Measurements from ENCODE around the gene HMCN1. TPM values are rescaled to one million over a fixed set of nuclear protein-coding genes. Genes with fewer than 3 reads are reported as not detected.
"Not testable (repeated sequence)": the region's sequence is repeated elsewhere in the genome, so short reads cannot be mapped to it uniquely, and the experiment has no call there.

HMCN1 gene
- total RNA-seq, 2 experiments from 2014 or later, result not detected

DNA sequence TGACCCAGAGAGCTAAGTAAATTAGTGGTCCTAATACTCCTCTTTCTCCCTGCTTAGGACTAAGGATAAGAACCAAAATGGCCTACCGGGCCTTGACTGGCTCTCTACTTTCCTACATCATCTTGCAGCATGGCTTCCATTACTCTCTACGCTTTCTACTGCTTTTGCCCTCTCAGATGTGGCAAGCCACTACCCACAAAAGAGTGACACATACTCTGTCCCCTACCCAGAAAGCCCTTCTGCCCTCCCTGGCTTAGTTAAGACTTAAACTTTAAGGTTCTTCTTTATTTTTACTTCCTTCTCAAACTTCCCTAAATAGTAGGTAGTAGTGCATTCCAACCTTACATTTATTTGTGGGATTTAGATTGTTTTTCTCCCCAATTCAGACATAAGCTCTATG is 412.8 kb downstream of the HMCN1 start:
- ChIA-PET CTCF (no interaction called here), POLR2A (no interaction called here)
- H3K36me3 Mint-ChIP-seq, result no peaks in the 10 kb centered on the region
- H3K4me1 Mint-ChIP-seq (ENCODE audit: low read depth), result no peaks in the 10 kb centered on the region
- H3K27me3 Mint-ChIP-seq, result peaks cover 2% of the 10 kb centered on the region
- intact Hi-C loops (cut with micrococcal nuclease), result no loop called here
- H3K4me3 Mint-ChIP-seq, result no peak overlapping the region
- H3K27ac Mint-ChIP-seq, result no peak overlapping the region
- no peaks in the 10 kb centered on the region for H3K9me3 Mint-ChIP-seq
- DNase-seq, result no peak

DNA sequence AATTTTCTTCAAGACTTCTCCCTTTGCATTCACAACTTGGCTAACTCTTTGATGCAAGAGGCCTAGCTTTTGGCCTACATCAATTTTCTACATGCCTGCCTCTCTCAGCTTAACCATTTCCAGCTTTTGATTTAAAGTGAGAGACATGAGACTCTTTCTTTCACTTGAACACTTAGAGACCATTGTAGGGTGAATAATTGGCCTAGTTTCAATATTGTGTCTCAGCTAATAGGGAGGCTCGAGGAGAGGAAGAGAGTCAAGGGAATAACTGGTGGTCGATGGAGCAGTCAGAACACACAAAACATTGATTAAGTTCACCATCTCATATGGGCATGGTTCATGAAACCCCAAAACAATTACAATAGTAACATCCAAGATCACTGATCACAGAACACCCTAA is 415.4 kb downstream of the HMCN1 start:
- no peak for DNase-seq
- Mint-ChIP-seq H3K4me3 (no peak overlapping the region), H3K27ac (no peak overlapping the region), H3K4me1 (ENCODE audit: low read depth) (no peaks in the 10 kb centered on the region), H3K27me3 (no peaks in the 10 kb centered on the region), H3K9me3 (no peaks in the 10 kb centered on the region), H3K36me3 (no peaks in the 10 kb centered on the region)
- CTCF ChIA-PET, result no interaction called here
- intact Hi-C loops (cut with micrococcal nuclease), result no loop called here
- POLR2A ChIA-PET, result no interaction called here

- CTCF ChIA-PET, result no interaction called here
- H3K27ac Mint-ChIP-seq, result no peak overlapping the region
- H3K4me3 Mint-ChIP-seq, result no peak overlapping the region
- no peaks in the 10 kb centered on the region for H3K36me3 Mint-ChIP-seq
- POLR2A ChIA-PET, result no interaction called here
- intact Hi-C loops (cut with micrococcal nuclease), result loop anchor here (10.0 kb wide), 1 partner anchor 153 kb away; no protein-coding TSS in a partner anchor
- H3K9me3 Mint-ChIP-seq, result no peaks in the 10 kb centered on the region
- DNase-seq, result no peak
- no peaks in the 10 kb centered on the region for H3K4me1 Mint-ChIP-seq (ENCODE audit: low read depth)
- H3K27me3 Mint-ChIP-seq, result no peaks in the 10 kb centered on the region
Measured at GRCh38 chr1:186152227-186152619, 418.0 kb downstream of the HMCN1 start.

GRCh38 chr1:186152620-186153239 is 418.5 kb downstream of the HMCN1 start:
- DNase-seq, result no peak
- intact Hi-C loops (cut with micrococcal nuclease), result loop anchor here (10.0 kb wide), 1 partner anchor 152 kb away; no protein-coding TSS in a partner anchor
- Mint-ChIP-seq H3K27me3 (no peaks in the 10 kb centered on the region), H3K27ac (no peak overlapping the region), H3K4me3 (no peak overlapping the region), H3K9me3 (no peaks in the 10 kb centered on the region), H3K4me1 (ENCODE audit: low read depth) (no peaks in the 10 kb centered on the region), H3K36me3 (no peaks in the 10 kb centered on the region)
- ChIA-PET CTCF (no interaction called here), POLR2A (no interaction called here)

GRCh38 chr1:186154651-186155050 is 420.5 kb downstream of the HMCN1 start:
- intact Hi-C loops (cut with micrococcal nuclease), result loop anchor here (2.0 to 10.0 kb wide), 2 partner anchors 58 to 150 kb away; no protein-coding TSS in a partner anchor
- no peaks in the 10 kb centered on the region for H3K36me3 Mint-ChIP-seq
- no peak overlapping the region for H3K4me3 Mint-ChIP-seq
- H3K27ac Mint-ChIP-seq, result no peak overlapping the region
- peaks cover 2% of the 10 kb centered on the region for H3K9me3 Mint-ChIP-seq
- DNase-seq, result no peak
- ChIA-PET CTCF (no interaction called here), POLR2A (no interaction called here)
- no peaks in the 10 kb centered on the region for H3K27me3 Mint-ChIP-seq
- no peaks in the 10 kb centered on the region for H3K4me1 Mint-ChIP-seq (ENCODE audit: low read depth)

DNA sequence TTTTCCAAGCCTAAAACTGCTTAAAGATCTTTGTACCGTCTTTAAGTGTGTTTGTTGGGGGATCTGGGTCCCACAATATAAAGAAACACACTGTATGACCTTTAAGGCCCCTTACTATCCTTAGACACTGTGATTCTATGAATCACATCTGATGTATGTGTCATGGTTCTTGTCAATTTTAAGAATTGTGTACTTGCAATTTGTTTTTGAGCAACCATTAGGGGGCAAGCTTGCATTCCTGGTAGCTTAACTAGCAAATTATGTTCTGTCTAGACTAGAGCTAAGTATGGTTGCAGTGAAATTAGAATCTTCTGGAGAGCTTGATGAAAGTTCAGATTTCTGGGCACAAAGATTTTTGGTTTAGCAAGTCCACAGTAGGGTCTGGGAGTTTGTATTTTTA is 421.4 kb downstream of the HMCN1 start:
- Mint-ChIP-seq H3K4me1 (ENCODE audit: low read depth) (no peaks in the 10 kb centered on the region), H3K4me3 (no peak overlapping the region), H3K9me3 (peaks cover 2% of the 10 kb centered on the region), H3K27me3 (no peaks in the 10 kb centered on the region), H3K27ac (no peak overlapping the region), H3K36me3 (no peaks in the 10 kb centered on the region)
- no peak for DNase-seq
- intact Hi-C loops (cut with micrococcal nuclease), result loop anchor here (2.0 to 10.0 kb wide), 2 partner anchors 57 to 149 kb away; no protein-coding TSS in a partner anchor
- CTCF ChIA-PET, result no interaction called here
- POLR2A ChIA-PET, result no interaction called here

- CTCF ChIA-PET; H3K27me3 Mint-ChIP-seq; intact Hi-C loops (cut with micrococcal nuclease); H3K9me3 Mint-ChIP-seq; H3K4me1 Mint-ChIP-seq (ENCODE audit: low read depth); H3K4me3 Mint-ChIP-seq; DNase-seq; H3K36me3 Mint-ChIP-seq; H3K27ac Mint-ChIP-seq; POLR2A ChIA-PET: not testable (repeated sequence)
Measured at GRCh38 chr1:186162895-186163294, 428.7 kb downstream of the HMCN1 start.

- no peak for DNase-seq
- Mint-ChIP-seq H3K9me3 (peaks cover 5% of the 10 kb centered on the region), H3K4me3 (no peak overlapping the region), H3K4me1 (ENCODE audit: low read depth) (no peaks in the 10 kb centered on the region), H3K27me3 (peaks cover 9% of the 10 kb centered on the region), H3K36me3 (no peaks in the 10 kb centered on the region), H3K27ac (no peak overlapping the region)
- intact Hi-C loops (cut with micrococcal nuclease), result no loop called here
- ChIA-PET CTCF (no interaction called here), POLR2A (no interaction called here)
Measured at GRCh38 chr1:186164773-186165172, 430.6 kb downstream of the HMCN1 start.

DNA sequence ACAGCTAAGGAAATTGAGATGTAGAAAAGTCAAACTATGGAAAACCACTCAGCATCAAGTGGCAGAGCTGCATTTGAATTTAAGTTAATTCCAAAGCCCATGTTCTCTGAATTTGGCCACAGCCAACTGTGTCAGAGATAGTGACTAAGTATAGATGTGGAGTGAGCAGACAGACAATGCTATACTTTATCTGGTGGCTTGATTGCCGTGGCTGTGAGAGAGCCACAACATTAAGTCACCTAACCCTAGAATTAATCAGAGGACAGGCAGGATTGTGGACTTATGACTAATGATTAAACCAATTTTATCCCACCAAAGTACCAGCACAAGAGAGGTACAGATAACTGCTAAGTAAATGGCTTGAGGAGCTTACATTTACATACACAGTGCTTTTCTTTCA is 431.1 kb downstream of the HMCN1 start:
- H3K4me3 Mint-ChIP-seq, result no peak overlapping the region
- intact Hi-C loops (cut with micrococcal nuclease), result no loop called here
- peaks cover 9% of the 10 kb centered on the region for H3K27me3 Mint-ChIP-seq
- H3K9me3 Mint-ChIP-seq, result peaks cover 5% of the 10 kb centered on the region
- no peaks in the 10 kb centered on the region for H3K36me3 Mint-ChIP-seq
- DNase-seq, result no peak
- no peaks in the 10 kb centered on the region for H3K4me1 Mint-ChIP-seq (ENCODE audit: low read depth)
- no peak overlapping the region for H3K27ac Mint-ChIP-seq
- ChIA-PET POLR2A (no interaction called here), CTCF (no interaction called here)

- Mint-ChIP-seq H3K4me1 (ENCODE audit: low read depth) (no peaks in the 10 kb centered on the region), H3K36me3 (no peaks in the 10 kb centered on the region), H3K27me3 (peaks cover 7% of the 10 kb centered on the region), H3K9me3 (peaks cover 3% of the 10 kb centered on the region), H3K27ac (no peak overlapping the region), H3K4me3 (no peak overlapping the region)
- no peak for DNase-seq
- intact Hi-C loops (cut with micrococcal nuclease), result no loop called here
- CTCF ChIA-PET, result no interaction called here
- POLR2A ChIA-PET, result no interaction called here
Measured at GRCh38 chr1:186167096-186167668, 433.0 kb downstream of the HMCN1 start.

DNA sequence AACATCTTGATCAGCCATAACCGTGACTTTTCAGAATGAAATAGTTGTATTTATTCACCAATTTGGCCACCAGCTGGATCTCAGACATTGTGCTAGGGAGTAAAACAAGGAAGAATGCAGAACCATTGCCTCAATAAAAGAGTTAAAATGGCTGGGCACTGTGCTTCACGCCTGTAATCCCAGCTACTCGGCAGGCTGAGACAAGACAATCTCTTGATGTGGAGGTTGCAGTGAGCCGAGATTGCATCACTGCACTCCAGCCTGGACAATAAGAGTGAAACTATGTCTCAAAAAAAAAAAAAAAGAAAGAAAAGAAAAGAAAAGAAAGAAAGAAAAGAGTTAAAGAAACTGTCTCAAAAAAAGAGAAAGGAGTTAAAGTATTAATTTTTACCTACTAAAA is 441.4 kb downstream of the HMCN1 start:
- Mint-ChIP-seq H3K27me3 (peaks cover 3% of the 10 kb centered on the region), H3K4me1 (ENCODE audit: low read depth) (no peaks in the 10 kb centered on the region), H3K9me3 (no peaks in the 10 kb centered on the region), H3K27ac (no peak overlapping the region), H3K36me3 (no peaks in the 10 kb centered on the region), H3K4me3 (no peak overlapping the region)
- POLR2A ChIA-PET, result no interaction called here
- CTCF ChIA-PET, result no interaction called here
- intact Hi-C loops (cut with micrococcal nuclease), result no loop called here
- no peak for DNase-seq

GRCh38 chr1:186178426-186179043 is 444.3 kb downstream of the HMCN1 start:
- no peak for DNase-seq
- peaks cover 3% of the 10 kb centered on the region for H3K27me3 Mint-ChIP-seq
- H3K36me3 Mint-ChIP-seq, result no peaks in the 10 kb centered on the region
- H3K4me1 Mint-ChIP-seq (ENCODE audit: low read depth), result peaks cover under 1% of the 10 kb centered on the region
- CTCF ChIA-PET, result no interaction called here
- POLR2A ChIA-PET, result interaction anchor here (0.7 kb wide), 1 partner anchor 121 kb away, joined by 3 read pairs; no protein-coding TSS in a partner anchor
- H3K27ac Mint-ChIP-seq, result no peak overlapping the region
- no peak overlapping the region for H3K4me3 Mint-ChIP-seq
- intact Hi-C loops (cut with micrococcal nuclease), result no loop called here
- H3K9me3 Mint-ChIP-seq, result no peaks in the 10 kb centered on the region

DNA sequence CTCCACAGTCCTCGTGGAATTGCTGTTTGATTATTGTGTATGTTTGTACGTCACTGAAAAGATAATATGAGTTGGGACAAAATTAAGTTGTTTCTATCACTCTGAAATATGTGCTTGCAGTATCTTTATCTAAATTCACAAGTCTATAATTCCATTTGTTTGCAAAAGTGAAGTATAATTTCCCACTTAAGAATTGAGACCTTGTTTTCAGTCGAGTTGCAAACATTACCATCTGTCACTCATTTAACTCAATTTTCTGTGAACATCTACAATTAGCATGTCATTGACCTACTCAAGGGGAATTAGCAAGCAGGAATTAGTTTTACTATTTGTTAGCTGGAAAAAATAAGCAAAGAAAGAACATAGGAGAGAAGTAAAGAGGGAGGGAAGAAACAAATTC is 445.0 kb downstream of the HMCN1 start:
- DNase-seq, result no peak

More for the DNA sequence above, 445.0 kb downstream of the HMCN1 start:
- Mint-ChIP-seq H3K4me1 (ENCODE audit: low read depth) (peaks cover 7% of the 10 kb centered on the region), H3K27me3 (peaks cover 3% of the 10 kb centered on the region), H3K27ac (no peak overlapping the region), H3K36me3 (no peaks in the 10 kb centered on the region), H3K9me3 (no peaks in the 10 kb centered on the region), H3K4me3 (no peak overlapping the region)
- intact Hi-C loops (cut with micrococcal nuclease), result no loop called here
- ChIA-PET POLR2A (no interaction called here), CTCF (no interaction called here)

Data from activated CD4-positive, alpha-beta memory T cell treated with anti-CD3 and anti-CD28 coated beads for 36 hours (primary cell).